IMR-90 (cell line): ENCODE results near the gene TBC1D22A. TPM values are rescaled to one million over a fixed set of nuclear protein-coding genes. Genes with fewer than 3 reads are reported as not detected.

Source experiments
- ATAC-seq: fragments of 200-7000 bp; cut with Tn5 transposase; 2 replicates; pipeline ENCODE4 v1.9.1; 2020; ENCODE audit warnings: low read depth, mild to moderate bottlenecking, moderate library complexity
- BruUV-seq: library from RNA; stranded (reverse); fragments of 400-500 nt; replicated peaks from 2 replicates; lab custom pipeline; 2021; lab: Mats Ljungman, UMichigan
- CTCF ChIA-PET: fragments of 300-600 bp; formaldehyde crosslinking; extraction: SDS; loops from one replicate; lab custom pipeline; 2021; ENCODE audit warnings: antibody characterized with exemption; lab: Yijun Ruan, JAX
- POLR2A ChIA-PET: fragments of 300-600 bp; sonication (Branson Sonifier 250); formaldehyde crosslinking; loops from one replicate; lab custom pipeline; 2022; ENCODE audit warnings: antibody characterized with exemption; ENCODE audit not compliant: unreplicated experiment; lab: Charles Lee
- DNase-seq: peaks from one replicate; pipeline ENCODE4 v3.0.0; 2013
- H2AFZ ChIP-seq: replicated peaks from 2 replicates; pipeline ENCODE3; 2013; ENCODE audit warnings: low read length, mild to moderate bottlenecking; ENCODE audit not compliant: poor library complexity
- H2AK5ac ChIP-seq: 2 replicates; pipeline ENCODE4 v1.6.1; 2013; ENCODE audit warnings: low read depth, low read length, inconsistent platforms
- H2AK9ac ChIP-seq: replicated peaks from 2 replicates; pipeline ENCODE3; 2013; ENCODE audit warnings: mild to moderate bottlenecking, low read depth, low read length, moderate library complexity; ENCODE audit not compliant: poor library complexity
- H2BK120ac ChIP-seq: 2 replicates; pipeline ENCODE4 v1.6.1; 2013; ENCODE audit warnings: low read depth, low read length, inconsistent platforms
- H2BK15ac ChIP-seq: 3 replicates; pipeline ENCODE4 v1.6.1; 2013; ENCODE audit warnings: low read depth, low read length, inconsistent platforms
- H2BK20ac ChIP-seq: 2 replicates; pipeline ENCODE4 v1.6.1; 2013; ENCODE audit warnings: low read depth, mild to moderate bottlenecking, inconsistent platforms, low read length, moderate library complexity
- H2BK5ac ChIP-seq: 2 replicates; pipeline ENCODE4 v1.6.1; 2013; ENCODE audit warnings: mild to moderate bottlenecking, low read depth, low read length, inconsistent platforms; ENCODE audit not compliant: poor library complexity, severe bottlenecking
- H3K14ac ChIP-seq: replicated peaks from 2 replicates; pipeline ENCODE4 v1.6.1; 2013; ENCODE audit warnings: low read depth, low read length, inconsistent platforms
- H3K18ac ChIP-seq: 2 replicates; pipeline ENCODE4 v1.6.1; 2013; ENCODE audit warnings: low read depth, low read length, control low read depth
- H3K23ac ChIP-seq: 2 replicates; pipeline ENCODE4 v1.6.1; 2013; ENCODE audit warnings: low read depth, low read length, inconsistent platforms
- H3K27ac ChIP-seq: 2 replicates; pipeline ENCODE4 v1.5.1; 2013; ENCODE audit warnings: mild to moderate bottlenecking, control low read depth, low read length; ENCODE audit not compliant: insufficient read depth
- H3K27me3 ChIP-seq: 2 replicates; pipeline ENCODE4 v1.6.1; 2013; ENCODE audit warnings: low read length; ENCODE audit not compliant: control insufficient read depth, insufficient read depth
- H3K36me3 ChIP-seq: 2 replicates; pipeline ENCODE4 v1.6.1; 2013; ENCODE audit warnings: low read length, mixed read lengths; ENCODE audit not compliant: control insufficient read depth, insufficient read depth
- H3K4ac ChIP-seq: 2 replicates; pipeline ENCODE4 v1.6.1; 2013; ENCODE audit warnings: low read depth, low read length, inconsistent platforms
- H3K4me1 ChIP-seq: 2 replicates; pipeline ENCODE4 v1.6.1; 2013; ENCODE audit warnings: low read length, mixed read lengths; ENCODE audit not compliant: control insufficient read depth, insufficient read depth
- H3K4me2 ChIP-seq: 2 replicates; pipeline ENCODE4 v1.6.1; 2013; ENCODE audit warnings: low read depth, mild to moderate bottlenecking, control low read depth, low read length, moderate library complexity
- H3K4me3 ChIP-seq: 2 replicates; pipeline ENCODE4 v1.5.1; 2013; ENCODE audit warnings: low read depth, mild to moderate bottlenecking, control low read depth, low read length, moderate library complexity; ENCODE audit not compliant: insufficient read depth
- H3K56ac ChIP-seq: 2 replicates; pipeline ENCODE4 v1.6.1; 2013; ENCODE audit warnings: low read length, inconsistent platforms; ENCODE audit not compliant: insufficient read depth; ENCODE audit errors: extremely low read depth
- H3K79me1 ChIP-seq, 2 experiments: 2 replicates each; pipeline ENCODE4 v1.6.1; 2013; ENCODE audit warnings: low read length in 2 of 2, inconsistent platforms in 1 of 2, low read depth in 1 of 2
- H3K9ac ChIP-seq: 2 replicates; pipeline ENCODE4 v1.6.1; 2013; ENCODE audit warnings: low read depth, low read length, control low read depth
- H3K9me1 ChIP-seq: 2 replicates; pipeline ENCODE4 v1.6.1; 2013; ENCODE audit warnings: low read length, inconsistent platforms; ENCODE audit not compliant: insufficient read depth
- H3K9me3 ChIP-seq: 2 replicates; pipeline ENCODE4 v1.6.1; 2013; ENCODE audit warnings: low read length; ENCODE audit not compliant: control insufficient read depth, insufficient read depth
- H4K20me1 ChIP-seq: 2 replicates; pipeline ENCODE4 v1.6.1; 2013; ENCODE audit warnings: low read length, inconsistent platforms; ENCODE audit not compliant: insufficient read depth
- H4K5ac ChIP-seq: 2 replicates; pipeline ENCODE4 v1.6.1; 2013; ENCODE audit warnings: mild to moderate bottlenecking, low read depth, low read length, control low read depth
- H4K8ac ChIP-seq, 2 experiments: 2 replicates each; pipeline ENCODE4 v1.6.1; 2013; ENCODE audit warnings: low read depth in 2 of 2, low read length in 2 of 2, control low read depth in 1 of 2, inconsistent platforms in 1 of 2
- H4K91ac ChIP-seq: 2 replicates; pipeline ENCODE4 v1.6.1; 2013; ENCODE audit warnings: low read depth, low read length, inconsistent platforms; ENCODE audit not compliant: insufficient read depth
- CEBPB ChIP-seq: IDR thresholded peaks from 2 replicates; pipeline ENCODE4 v1.6.1; 2012; ENCODE audit warnings: low read depth, low read length, improper control_type of control experiment
- CHD1 ChIP-seq: IDR thresholded peaks from 2 replicates; pipeline ENCODE4 v1.6.1; 2012; ENCODE audit warnings: low read depth, low read length, improper control_type of control experiment
- FOS ChIP-seq: fragments of 150-350 bp; IDR thresholded peaks from 2 replicates; pipeline ENCODE4 v1.6.1; 2016; ENCODE audit warnings: low read depth, low read length
- MAZ ChIP-seq: IDR thresholded peaks from 2 replicates; pipeline ENCODE4 v1.6.1; 2012; ENCODE audit warnings: low read depth, mild to moderate bottlenecking, low read length, improper control_type of control experiment, moderate library complexity, borderline replicate concordance
- MXI1 ChIP-seq: IDR thresholded peaks from 2 replicates; pipeline ENCODE4 v1.6.1; 2012; ENCODE audit warnings: low read depth, mild to moderate bottlenecking, low read length, moderate library complexity, borderline replicate concordance
- POLR2A ChIP-seq: IDR thresholded peaks from 2 replicates; pipeline ENCODE4 v1.6.1; 2012; ENCODE audit warnings: mild to moderate bottlenecking, low read depth, low read length
- RAD21 ChIP-seq: IDR thresholded peaks from 2 replicates; pipeline ENCODE4 v1.6.1; 2012; ENCODE audit warnings: low read length, improper control_type of control experiment
- RFX5 ChIP-seq: IDR thresholded peaks from 2 replicates; pipeline ENCODE4 v1.8.0; 2012; ENCODE audit warnings: low read depth, mild to moderate bottlenecking, low read length, moderate library complexity
- WGBS, 2 experiments: methylation state at CpG; one replicate each; pipeline versions ENCODE4 v1.1.5 to v1.1.7; 2013; ENCODE audit warnings: missing lambda C conversion rate in 2 of 2; ENCODE audit not compliant: insufficient read length in 1 of 2; ENCODE audit errors: extremely low coverage in 2 of 2; 5-methylcytosine and 5-hydroxymethylcytosine counted together
- dilution Hi-C: fragments of 300-500 bp; cut with HindIII; formaldehyde crosslinking; loops from one replicate; pipeline ENCODE4 v1.14.3; 2018; ENCODE audit warnings: low sequenced_read_pairs; ENCODE audit not compliant: unreplicated experiment
- in situ Hi-C: fragments of 300-500 bp; cut with MboI; formaldehyde crosslinking; loops from 3 replicates; pipeline ENCODE4 v1.14.3; 2019; ENCODE audit warnings: low sequenced_read_pairs, inconsistent platforms, mixed read lengths
- intact Hi-C: fragments of 100-400 bp; cut with micrococcal nuclease; formaldehyde crosslinking; loops from 2 replicates; pipeline ENCODE4 v1.10.0; 2022
- polyA plus RNA-seq, 3 experiments: library from polyadenylated mRNA; depleted of rRNA; stranded (reverse); fragments of >200 nt; gene quantifications; 2 replicates each; pipeline ENCODE4 v1.2.3, GENCODE V29; 2012; ENCODE audit warnings: low replicate concordance in 1 of 3
- total RNA-seq: library from RNA; depleted of rRNA; stranded (reverse); fragments of >200 nt; gene quantifications from 2 replicates; pipeline ENCODE4 v1.2.3, GENCODE V29; 2012
- TF ChIP-seq, protein P1 (sequence below): fragments of 150-350 bp; IDR thresholded peaks from 2 replicates; pipeline ENCODE4 v1.6.1; 2017; ENCODE audit warnings: mild to moderate bottlenecking, antibody characterized with exemption, low read length, low read depth

The TBC1D22A gene
- total and polyA plus RNA-seq, 2 of the 4 experiments (the other 2 are of a cell fraction), result 9.0 to 16.7 TPM

GRCh38 chr22:47155131-47155885, 392.9 kb downstream of the TBC1D22A start (continued):
- TF ChIP-seq, protein P1, sequence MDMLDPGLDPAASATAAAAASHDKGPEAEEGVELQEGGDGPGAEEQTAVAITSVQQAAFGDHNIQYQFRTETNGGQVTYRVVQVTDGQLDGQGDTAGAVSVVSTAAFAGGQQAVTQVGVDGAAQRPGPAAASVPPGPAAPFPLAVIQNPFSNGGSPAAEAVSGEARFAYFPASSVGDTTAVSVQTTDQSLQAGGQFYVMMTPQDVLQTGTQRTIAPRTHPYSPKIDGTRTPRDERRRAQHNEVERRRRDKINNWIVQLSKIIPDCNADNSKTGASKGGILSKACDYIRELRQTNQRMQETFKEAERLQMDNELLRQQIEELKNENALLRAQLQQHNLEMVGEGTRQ, result no peak
- TF ChIP-seq CEBPB, result no peak

DNA sequence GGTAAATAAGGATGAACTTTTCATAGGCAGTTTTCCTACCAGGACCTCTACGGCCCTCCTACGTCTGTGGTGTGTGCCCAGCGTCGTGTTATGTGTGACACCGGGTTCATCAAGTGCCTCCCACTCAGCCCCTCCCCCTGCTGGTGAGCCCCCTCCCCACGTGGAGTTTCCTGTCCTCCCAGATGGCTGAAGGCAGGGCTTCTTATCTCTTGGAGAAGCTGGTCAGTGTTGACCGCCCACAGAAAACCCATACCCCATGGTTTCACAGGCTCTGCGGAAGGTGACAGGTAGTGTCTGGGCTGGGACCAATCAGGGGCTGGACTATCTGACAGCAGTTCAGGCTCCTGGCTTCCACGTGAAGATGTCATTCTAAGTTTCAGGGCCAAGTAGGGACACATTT, 393.5 kb downstream of the TBC1D22A start:
- Histone ChIP-seq H2BK15ac (no peak overlapping the region), H3K27me3 (no peaks in the 10 kb centered on the region), H2AK5ac (no peak overlapping the region), H3K9ac (no peak overlapping the region), H3K27ac (no peak overlapping the region), H4K5ac (no peak overlapping the region), H3K4ac (no peak overlapping the region), H2BK120ac (no peak overlapping the region), H3K9me3 (peaks cover 2% of the 10 kb centered on the region; the same call in 1 of the 2 replicates), H3K56ac (no peak overlapping the region), H4K8ac (no peak overlapping the region), H2AK9ac (peak overlapping the region; percentile 15), H2AFZ (no peak overlapping the region), H3K18ac (no peak overlapping the region), H3K4me3 (no peak overlapping the region), H3K23ac (no peak overlapping the region), H4K91ac (no peak overlapping the region), H2BK20ac (no peak overlapping the region), H3K9me1 (peaks cover 14% of the 10 kb centered on the region), H3K79me1 (peaks cover 0 to 5% of the 10 kb centered on the region in 2 experiments; a peak in 1 of 4 replicates), H3K14ac (no peak overlapping the region), H2BK5ac (no peak overlapping the region), H3K4me2 (no peak overlapping the region), H4K20me1 (no peaks in the 10 kb centered on the region), H3K36me3 (peaks cover 5% of the 10 kb centered on the region; the same call in 1 of the 2 replicates), H3K4me1 (peaks cover 16% of the 10 kb centered on the region)
- ChIA-PET CTCF (interaction anchor here (0.8 kb wide), 1 partner anchor 59 kb away, joined by 5 read pairs; no protein-coding TSS in a partner anchor), POLR2A (no interaction called here)
- dilution Hi-C loops, result no loop called here
- BruUV-seq, result no TSS peak
- DNase-seq (no peak), ATAC-seq (no peak)
- in situ Hi-C loops, result no loop called here
- TF ChIP-seq RAD21, result no peak
- TF ChIP-seq FOS, result no peak
- TF ChIP-seq RFX5, result no peak
- no peak for TF ChIP-seq POLR2A
- no peak for TF ChIP-seq MXI1
- TF ChIP-seq CHD1, result no peak
- no peak for TF ChIP-seq MAZ
- intact Hi-C loops, result loop anchor here (10.0 kb wide), 1 partner anchor 311 kb away; no protein-coding TSS in a partner anchor
- no CpG with 5 or more reads among the region's 9 CpGs for WGBS, 2 experiments
